GM19468 (cell line): Measurements from ENCODE around the gene CCL3.
A peak's percentile ranks its signal among the peaks of the same experiment; 100 is the strongest.
"Not testable (repeated sequence)": the region's sequence is repeated elsewhere in the genome, so short reads cannot be mapped to it uniquely, and the experiment has no call there.

Experiments
- ATAC-seq: cut with Tn5 transposase; IDR thresholded peaks from one replicate; pipeline ENCODE4 v1.9.1; 2021; ENCODE audit warnings: mild to moderate bottlenecking, moderate library complexity, moderate number of reproducible peaks; ENCODE audit not compliant: unreplicated experiment; ENCODE audit errors: extremely low read depth

Gene CCL3

DNA sequence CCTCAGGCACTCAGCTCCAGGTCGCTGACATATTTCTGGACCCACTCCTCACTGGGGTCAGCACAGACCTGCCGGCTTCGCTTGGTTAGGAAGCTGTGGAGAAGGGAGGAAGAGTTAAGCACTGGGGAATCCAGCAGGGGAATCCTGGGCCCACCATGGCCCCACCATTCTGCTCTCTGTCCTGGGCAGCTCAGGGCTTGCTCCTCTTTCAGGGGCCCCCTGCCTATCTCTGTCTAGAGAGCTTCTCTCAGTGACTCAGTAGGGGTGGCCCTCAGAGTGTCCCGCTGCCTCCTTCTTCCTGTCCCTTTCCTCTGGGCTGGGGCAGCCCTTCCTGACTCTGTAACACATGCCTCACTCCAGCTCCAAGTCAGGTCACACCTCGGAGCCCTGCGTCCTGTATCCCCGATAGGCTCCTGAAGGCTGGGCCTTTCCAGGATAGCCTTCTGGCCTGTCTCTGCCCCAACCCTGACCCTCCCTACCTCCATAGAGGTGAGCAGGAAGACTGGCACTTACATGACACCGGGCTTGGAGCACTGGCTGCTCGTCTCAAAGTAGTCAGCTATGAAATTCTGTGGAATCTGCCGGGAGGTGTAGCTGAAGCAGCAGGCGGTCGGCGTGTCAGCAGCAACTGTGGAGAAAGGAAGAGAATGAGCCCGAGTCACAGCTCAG lies 1.1 kb downstream of the CCL3 start:
- ATAC-seq = no peak

DNA sequence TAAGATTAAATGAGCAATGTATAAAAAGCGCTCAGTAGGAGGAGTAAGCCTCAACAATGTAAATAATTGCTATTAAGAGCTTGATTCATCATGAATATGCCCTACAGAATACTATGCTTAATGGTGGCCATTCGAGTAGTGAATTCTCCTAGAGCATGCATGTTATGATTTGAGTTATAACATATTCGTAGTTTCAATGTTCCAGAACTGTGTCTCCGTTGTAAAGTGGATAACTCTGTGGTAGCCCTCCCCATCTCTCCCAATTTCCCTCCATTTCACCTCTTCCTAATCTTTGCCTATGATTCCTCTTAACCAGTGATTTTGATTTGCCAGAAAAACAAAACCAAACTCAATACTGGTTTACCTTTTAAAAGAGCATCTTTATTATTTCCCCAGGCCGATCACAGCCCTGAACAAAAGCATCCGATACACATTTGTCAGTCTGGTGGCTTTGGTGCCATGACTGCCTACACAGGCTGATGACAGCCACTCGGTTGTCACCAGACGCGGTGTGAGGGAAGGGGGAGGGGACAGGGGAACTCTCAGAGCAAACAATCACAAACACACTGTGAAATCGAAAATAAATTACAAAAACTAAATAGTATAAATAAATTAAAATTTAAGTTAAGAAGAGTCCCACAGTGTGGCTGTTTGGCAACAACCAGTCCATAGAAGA lies 1.9 kb downstream of the CCL3 start:
- ATAC-seq = not testable (repeated sequence)

DNA sequence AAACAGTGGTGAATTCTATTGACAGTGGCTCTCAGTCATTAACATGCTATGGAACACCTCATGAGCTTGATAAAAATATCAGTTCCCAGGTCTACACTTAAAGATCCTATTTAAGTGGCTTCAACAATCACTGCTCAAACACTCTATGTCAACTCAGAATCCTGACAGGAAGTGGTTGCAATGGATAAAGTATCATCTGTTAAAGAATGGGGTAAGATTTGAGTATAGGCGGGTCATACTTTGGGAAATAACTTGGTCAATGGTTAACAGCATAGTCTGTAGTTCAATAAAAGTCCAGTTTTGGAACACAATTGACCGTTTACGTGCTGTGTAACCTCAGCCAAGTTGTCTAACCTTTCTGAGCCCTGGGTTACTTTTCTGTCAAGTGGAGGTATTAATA lies 2.5 kb downstream of the CCL3 start:
- ATAC-seq = not testable (repeated sequence)

- ATAC-seq = no peak
Observed at GRCh38 chr17:36086791-36087190, 3.2 kb downstream of the CCL3 start.

DNA sequence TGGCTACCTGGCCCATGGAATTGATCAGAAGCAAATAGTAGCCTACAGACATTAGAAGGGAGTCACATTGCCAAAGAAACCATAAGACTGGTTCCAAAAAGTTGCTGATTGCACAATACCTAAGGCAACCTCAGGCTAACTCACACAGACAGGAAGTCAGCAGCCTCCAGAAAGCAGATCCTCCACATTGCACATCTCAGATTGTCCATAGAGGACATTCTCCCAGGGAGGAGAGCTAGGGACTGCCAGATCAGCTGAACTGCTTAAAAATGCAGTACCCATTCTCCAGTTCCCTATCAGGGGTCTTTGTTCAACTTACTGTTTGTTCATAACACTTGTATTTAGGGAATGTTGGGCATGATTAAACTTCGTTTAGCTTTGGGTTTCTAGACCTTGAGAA lies 4.2 kb downstream of the CCL3 start:
- ATAC-seq = no peak

DNA sequence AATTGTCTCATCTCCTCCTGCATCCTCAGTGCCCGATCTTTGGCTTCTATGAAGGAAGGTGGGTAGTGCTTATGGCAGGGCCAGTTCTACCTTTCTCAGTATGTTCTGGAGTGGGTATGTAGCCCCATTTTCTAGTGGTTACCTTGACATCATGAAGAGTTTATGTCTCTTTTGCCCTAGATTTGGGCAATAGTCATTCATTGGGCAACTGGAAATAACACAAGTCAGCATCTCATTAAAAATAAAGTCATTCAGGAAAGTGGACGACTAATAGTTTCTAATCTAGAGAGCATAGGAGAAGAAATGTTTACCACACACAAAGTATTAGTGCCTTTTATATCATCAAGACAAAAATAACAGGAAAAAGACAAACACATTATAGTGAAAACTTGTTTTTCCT lies 6.3 kb downstream of the CCL3 start:
- not testable (repeated sequence) for ATAC-seq

DNA sequence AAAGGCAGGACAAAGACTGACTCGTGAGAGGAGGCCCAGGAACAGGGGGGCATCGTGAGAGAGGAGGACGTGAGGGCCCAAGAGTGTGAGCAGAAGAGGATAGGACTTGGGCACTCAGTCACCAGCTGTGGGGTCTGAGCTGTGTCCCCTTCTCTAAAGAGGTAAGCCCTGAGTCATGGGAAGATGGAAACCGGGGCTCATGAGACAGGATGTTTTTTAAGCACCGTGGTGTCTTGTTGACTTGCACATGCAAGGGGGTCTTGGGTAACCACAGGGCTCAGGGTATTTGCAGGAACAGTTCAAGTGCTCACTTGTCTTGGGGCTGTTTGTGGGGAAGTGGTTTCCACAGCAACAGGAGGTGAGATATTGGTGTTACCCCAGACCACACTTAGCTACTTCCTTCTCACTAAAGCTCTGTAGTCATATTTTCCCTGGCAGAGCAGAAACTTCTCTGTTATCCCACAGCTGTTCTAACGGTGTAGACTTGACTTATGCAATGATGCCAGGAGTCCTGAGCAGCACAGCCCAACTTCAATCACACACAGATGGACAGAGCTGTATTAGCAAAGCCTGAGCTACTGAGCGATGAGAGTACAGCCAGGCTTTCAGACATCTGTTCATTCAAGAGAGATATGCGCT lies 7.3 kb downstream of the CCL3 start:
- ATAC-seq = peak; percentile 12

GRCh38 chr17:36081681-36082471 lies 8.1 kb downstream of the CCL3 start:
- ATAC-seq = peak; percentile 7

GRCh38 chr17:36074365-36074764 lies 15.6 kb downstream of the CCL3 start:
- no peak for ATAC-seq

DNA sequence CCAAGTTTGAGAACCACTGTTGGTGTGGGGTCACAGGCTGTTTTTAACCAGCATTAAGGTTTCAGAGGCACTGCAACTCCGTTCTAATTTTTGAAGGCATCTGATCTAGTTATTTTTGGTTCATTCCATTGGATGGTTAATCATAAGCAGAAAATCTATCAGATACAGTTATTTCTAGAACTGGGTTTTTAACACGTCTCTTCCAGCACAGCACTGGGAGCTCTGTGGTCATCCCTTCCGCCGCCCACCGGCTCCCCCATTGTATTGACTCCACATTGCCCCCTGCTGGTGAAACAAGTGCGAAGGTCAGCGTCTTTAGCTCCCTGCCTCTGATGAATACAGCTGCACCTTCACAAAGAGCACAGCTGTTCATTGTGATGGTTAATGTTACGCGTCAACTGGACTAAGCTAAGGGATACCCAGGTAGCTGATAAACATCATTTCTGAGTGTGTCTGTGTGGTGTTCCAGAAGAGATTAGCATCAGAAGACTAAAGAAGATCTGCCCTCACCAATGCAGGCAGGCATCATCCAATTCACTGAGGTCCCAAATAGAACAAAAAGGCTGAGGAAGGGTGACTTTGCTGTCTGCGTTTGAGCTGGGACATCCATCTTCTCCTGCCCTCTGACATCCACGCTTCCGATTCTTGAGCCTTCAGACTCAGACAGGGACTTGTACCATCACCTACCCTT lies 17.4 kb downstream of the CCL3 start:
- ATAC-seq = no peak

GRCh38 chr17:36071751-36072150 lies 18.2 kb downstream of the CCL3 start:
- ATAC-seq = no peak

DNA sequence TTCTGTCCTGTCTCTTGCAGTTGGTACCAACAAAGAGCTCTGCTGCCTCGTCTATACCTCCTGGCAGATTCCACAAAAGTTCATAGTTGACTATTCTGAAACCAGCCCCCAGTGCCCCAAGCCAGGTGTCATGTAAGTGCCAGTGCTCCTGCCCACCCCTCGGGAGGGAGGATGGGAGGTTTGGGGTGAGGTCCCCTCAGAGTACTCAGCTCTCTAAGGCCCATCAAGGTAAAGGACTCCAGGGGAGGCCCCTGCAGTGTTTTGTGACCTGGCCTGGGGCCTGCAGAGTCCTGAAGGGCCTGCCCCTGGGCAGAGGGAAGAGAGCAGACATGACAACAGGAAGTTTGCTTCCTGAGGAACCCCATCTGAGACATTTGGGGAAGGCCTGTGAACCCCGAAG lies 19.5 kb downstream of the CCL3 start:
- no peak for ATAC-seq

- no peak for ATAC-seq
Observed at GRCh38 chr17:36069136-36069535, 20.8 kb downstream of the CCL3 start.

GRCh38 chr17:36068524-36068923 lies 21.4 kb downstream of the CCL3 start:
- ATAC-seq = no peak

GRCh38 chr17:36066365-36066985 lies 23.5 kb downstream of the CCL3 start:
- no peak for ATAC-seq

- no peak for ATAC-seq
Observed at GRCh38 chr17:36063786-36064541, 26.0 kb downstream of the CCL3 start, which contains the start of gene CCL18. Gene CCL18 (plus strand): TSS chr17:36064272. CDS start chr17:36064343, 71 bp downstream.

GRCh38 chr17:36060816-36061215 lies 29.1 kb downstream of the CCL3 start:
- no peak for ATAC-seq

- no peak for ATAC-seq
Observed at GRCh38 chr17:36059406-36059805, 30.5 kb downstream of the CCL3 start.

DNA sequence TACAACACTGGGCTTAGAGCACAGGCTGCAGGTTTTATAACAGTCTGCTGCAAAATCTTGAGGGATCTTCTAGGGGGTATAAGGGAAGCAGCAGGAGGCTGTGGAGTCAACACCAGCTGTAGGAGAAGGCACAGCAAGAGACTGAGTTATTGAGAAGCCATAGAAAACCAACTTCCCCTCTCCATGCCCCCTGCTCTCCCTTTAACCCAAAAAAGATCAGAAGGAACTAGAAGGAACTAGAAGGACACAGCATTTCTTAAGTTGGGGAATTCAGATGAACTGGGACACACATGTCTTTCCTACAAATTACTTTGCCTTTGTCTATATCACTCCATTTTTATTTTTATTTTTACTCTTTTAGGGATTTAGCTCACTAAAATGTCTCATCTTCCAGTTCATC lies 32.0 kb downstream of the CCL3 start:
- ATAC-seq = no peak
